HG02973 (cell line): Measurements from ENCODE around the gene NAP1L3.

Source experiments
- ATAC-seq: cut with Tn5 transposase; IDR thresholded peaks from one replicate; pipeline ENCODE4 v1.9.1; 2021; ENCODE audit warnings: moderate library complexity; ENCODE audit not compliant: unreplicated experiment

Gene NAP1L3, protein sequence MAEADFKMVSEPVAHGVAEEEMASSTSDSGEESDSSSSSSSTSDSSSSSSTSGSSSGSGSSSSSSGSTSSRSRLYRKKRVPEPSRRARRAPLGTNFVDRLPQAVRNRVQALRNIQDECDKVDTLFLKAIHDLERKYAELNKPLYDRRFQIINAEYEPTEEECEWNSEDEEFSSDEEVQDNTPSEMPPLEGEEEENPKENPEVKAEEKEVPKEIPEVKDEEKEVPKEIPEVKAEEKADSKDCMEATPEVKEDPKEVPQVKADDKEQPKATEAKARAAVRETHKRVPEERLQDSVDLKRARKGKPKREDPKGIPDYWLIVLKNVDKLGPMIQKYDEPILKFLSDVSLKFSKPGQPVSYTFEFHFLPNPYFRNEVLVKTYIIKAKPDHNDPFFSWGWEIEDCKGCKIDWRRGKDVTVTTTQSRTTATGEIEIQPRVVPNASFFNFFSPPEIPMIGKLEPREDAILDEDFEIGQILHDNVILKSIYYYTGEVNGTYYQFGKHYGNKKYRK

DNA sequence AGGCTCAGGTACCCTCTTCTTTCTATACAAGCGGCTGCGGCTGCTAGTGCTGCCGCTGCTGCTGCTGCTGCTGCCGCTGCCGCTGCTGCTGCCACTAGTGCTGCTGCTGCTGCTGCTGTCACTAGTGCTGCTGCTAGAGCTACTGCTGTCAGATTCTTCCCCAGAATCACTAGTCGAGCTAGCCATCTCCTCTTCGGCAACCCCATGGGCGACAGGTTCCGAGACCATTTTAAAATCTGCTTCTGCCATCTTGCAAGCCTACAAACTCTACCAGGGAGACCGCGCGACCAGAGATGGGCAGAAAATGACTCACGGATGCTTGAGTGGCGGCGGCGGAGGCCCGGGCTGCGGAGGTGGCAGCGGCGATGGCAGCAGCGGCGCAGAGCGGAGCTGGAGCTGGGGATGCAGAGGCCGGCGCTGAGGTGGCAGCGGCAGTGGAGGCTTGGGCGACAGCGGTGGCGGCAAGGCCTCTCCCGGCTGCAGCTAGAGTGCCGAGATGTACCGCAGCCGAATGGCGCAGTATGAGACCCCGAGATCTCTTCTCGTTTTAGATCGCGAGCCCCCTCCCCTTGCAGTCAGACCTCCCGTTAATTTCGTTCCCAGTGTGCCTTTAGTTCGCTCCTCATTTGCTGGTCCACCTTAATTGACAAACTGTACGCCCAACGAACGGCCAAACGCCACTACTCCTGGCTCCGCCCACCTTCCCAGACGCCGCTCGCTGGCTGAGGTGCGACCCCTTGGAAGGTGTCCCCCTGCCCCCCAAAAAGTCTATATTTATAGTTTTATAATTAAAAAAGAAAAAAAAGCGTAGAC, at the start of gene NAP1L3:
NAP1L3 (minus strand) TSS at position 523 of the 813 bp plus-strand sequence; CDS start at position 249, 274 bp downstream.
- ATAC-seq = no peak

DNA sequence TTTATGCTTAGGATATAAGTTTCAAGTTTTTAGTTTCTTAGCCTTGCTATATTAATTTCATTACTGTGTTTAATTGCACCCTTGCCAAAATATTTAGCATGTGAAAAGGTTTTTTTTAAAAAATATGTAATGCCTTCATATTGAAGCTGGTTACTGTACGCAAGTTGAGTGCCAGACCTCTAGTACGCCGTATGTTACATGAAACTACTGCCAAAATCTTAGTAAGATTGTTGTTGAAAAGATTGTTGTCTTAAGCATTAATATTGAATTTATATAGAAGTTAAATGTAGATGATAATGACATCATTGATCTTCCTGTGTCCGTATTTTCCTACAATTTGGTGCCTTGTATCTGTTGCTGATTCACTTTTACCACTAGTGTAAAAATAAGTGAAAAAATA, 37.7 kb upstream of the NAP1L3 start:
- no peak for ATAC-seq

DNA sequence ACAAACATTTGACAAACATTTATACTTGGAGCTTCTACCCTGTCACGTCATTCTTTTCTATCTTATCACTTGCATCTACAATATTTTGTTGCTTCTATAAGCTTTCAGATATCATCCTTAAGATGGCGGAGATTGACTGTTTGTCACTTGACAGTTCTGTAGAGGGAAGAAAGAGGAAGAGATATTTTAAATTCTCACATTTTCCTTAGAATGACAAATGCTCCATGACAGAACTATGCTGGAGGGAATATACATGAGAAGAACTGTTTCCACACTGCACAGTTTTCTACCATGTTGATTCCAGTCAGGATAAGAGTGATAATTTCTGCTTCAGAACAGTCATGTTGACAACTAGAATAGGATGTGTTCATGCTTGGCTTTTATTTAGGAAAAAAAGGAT, 30.3 kb upstream of the NAP1L3 start:
- ATAC-seq = no peak

DNA sequence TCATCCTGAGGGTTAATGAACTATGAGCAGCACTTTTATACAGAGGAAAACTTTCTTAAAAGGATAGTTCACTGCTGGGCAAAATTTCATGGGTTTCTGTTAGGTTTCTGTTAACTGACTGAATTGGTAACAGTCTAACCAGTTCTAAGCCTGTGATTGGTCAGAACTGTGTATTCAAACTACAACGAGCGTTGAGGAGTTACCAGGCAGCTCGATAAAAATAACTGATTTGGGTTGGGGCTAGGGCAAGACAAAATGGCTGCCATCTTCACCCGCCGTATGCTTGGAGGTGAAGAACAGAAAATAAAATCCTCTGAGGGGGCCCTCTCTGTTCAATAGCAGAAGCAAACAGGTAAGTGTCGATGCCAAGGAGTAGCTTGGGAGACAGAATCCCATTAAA, 22.6 kb upstream of the NAP1L3 start:
- no peak for ATAC-seq

DNA sequence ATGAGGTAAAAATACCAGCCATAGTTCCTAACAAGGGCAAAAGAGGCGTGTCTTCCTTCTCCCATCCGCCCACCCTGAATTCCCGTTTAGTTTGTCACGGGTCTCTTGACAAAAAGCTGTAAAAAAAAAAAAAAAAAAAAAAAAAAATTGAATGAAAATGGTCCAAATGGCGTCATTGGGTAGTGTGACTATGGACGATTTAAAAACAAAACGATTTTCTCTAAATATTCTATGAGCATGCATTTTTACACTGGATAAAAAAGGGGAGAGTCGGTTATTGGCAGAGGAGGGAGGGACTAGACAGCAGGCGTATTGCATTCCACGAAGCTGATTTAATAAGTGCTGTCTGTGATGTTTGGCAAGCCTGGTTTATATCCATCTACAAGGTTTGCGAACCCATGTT, 492 bp upstream of the NAP1L3 start, which contains the start of gene FAM133A:
FAM133A (plus strand) TSS at position 338 of the 403 bp plus-strand sequence. CDS start 35,214 bp downstream, outside the sequence.
- no peak for ATAC-seq

DNA sequence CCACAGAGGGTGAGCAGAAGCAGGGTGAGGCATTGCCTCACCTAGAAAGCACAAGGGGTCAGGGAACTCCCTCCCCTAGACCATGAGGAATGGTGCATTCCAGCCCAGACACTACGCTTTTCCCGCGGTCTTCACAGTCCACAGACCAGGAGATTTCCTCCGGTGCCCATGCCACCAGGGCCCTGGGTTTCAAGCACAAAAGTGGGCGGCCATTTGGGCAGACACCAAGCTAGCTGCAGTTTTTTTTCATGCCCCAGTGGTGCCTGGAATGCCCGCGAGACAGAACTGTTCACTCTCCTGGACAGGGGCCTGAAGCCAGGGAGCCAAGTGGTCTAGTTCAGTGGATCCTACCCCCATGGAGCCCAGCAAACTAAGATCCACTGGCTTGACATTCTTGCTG, 12.8 kb downstream of the NAP1L3 start:
- no peak for ATAC-seq

DNA sequence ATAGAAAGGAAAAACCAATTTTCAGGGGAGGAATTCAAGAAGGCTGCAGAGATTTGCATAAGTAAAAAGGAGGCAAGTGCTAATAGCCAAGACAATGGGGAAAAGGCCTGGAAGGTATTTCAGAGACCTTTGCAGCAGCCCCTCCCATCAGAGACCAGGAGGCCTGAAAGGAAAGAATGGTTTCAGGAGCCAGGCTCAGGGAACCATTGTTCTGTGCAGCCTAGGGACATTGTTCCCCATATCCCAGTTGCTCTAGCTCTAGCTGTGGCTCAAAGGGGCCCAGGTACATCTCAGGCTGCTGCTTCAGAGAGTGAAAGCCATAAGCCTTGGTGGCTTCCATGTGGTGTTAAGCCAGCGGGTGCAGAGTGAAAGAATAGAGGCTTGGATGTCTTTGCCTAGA, 24.0 kb downstream of the NAP1L3 start:
- no peak for ATAC-seq

DNA sequence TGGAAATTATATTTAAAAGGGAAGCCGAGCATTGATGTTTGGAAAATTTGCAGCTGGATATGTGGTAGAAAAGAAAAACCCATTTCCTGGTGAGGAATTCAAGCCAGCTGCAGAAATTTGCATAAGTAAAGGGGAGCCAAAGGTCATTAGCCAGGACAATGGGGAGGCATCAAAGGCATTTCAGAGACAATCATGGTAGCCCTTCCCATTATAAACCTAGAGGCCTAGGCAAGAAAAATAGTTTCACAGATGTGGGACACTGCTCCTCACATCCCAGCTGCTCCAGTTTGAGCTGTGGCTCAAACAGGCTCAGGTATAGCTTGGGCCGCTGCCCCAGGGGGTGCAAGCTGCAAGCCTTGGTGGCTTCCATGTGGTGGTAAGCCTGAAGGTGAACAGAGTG, 35.8 kb downstream of the NAP1L3 start:
- ATAC-seq = no peak
